Sigmoid colon (tissue), 4 donors: ENCODE measurements around the gene NUP214.

Experiments
- EP300 ChIP-seq, 4 donors: sonication (generic); formaldehyde crosslinking; IDR thresholded peaks; one replicate each; pipeline ENCODE4 v1.6.1; 2017; ENCODE audit warnings: antibody characterized with exemption in 4 of 4
- POLR2A ChIP-seq, 2 donors: fragments of 450-650 bp; IDR thresholded peaks; one replicate each; pipeline ENCODE4 v1.6.1; 2016; ENCODE audit warnings: antibody characterized with exemption in 2 of 2, mild to moderate bottlenecking in 2 of 2, moderate library complexity in 2 of 2
- POLR2AphosphoS5 ChIP-seq, 4 donors: sonication (generic); formaldehyde crosslinking; IDR thresholded peaks; one replicate each; pipeline ENCODE4 v1.6.1; 2017; ENCODE audit warnings: antibody characterized with exemption in 4 of 4
- TF ChIP-seq, protein P1 (sequence below), 4 experiments: fragments of 450-650 bp in 3 of 4; fragments of 200-600 bp in 1 of 4; IDR thresholded peaks; one replicate each; pipeline ENCODE4 v1.5.1; 2016 to 2019; ENCODE audit warnings: antibody characterized with exemption in 4 of 4, mild to moderate bottlenecking in 3 of 4, moderate library complexity in 2 of 4

DNA sequence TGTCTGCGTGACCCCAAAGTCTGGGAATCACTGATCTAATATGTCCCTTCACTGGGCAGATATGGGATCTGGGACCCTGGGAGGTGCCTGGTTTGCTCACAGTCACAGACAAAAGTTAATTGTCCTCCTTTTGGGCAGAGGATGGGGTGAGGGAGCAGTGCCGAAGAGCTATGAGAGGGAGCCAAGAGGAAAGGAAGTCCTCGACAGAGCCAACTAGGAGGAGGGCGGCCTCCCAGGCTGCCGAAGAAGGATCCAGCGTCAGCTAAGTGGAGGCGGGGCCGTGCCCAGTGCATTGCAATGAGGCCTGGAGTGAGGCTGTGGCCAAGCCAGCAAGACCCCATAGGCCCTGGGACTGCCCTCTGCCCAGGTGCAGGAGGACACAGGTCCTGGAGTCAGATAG, 17.6 kb upstream of the NUP214 start:
- TF ChIP-seq POLR2A (IDR thresholded peaks at IDR 0.05) (no peak), EP300 (IDR thresholded peaks at IDR 0.05) (no peak), POLR2AphosphoS5 (IDR thresholded peaks at IDR 0.05) (no peak)
- TF ChIP-seq, protein P1, sequence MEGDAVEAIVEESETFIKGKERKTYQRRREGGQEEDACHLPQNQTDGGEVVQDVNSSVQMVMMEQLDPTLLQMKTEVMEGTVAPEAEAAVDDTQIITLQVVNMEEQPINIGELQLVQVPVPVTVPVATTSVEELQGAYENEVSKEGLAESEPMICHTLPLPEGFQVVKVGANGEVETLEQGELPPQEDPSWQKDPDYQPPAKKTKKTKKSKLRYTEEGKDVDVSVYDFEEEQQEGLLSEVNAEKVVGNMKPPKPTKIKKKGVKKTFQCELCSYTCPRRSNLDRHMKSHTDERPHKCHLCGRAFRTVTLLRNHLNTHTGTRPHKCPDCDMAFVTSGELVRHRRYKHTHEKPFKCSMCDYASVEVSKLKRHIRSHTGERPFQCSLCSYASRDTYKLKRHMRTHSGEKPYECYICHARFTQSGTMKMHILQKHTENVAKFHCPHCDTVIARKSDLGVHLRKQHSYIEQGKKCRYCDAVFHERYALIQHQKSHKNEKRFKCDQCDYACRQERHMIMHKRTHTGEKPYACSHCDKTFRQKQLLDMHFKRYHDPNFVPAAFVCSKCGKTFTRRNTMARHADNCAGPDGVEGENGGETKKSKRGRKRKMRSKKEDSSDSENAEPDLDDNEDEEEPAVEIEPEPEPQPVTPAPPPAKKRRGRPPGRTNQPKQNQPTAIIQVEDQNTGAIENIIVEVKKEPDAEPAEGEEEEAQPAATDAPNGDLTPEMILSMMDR (IDR thresholded peaks at IDR 0.05) = no peak
